HTERT RPE-1 (cell line): ENCODE results near the gene TMC8.

ENCODE experiments used
- in situ Hi-C: fragments of 300-500 bp; cut with MboI; formaldehyde crosslinking; loops from 4 replicates; pipeline ENCODE4 v1.14.3; 2020; ENCODE audit warnings: low sequenced_read_pairs

The TMC8 gene

GRCh38 chr17:78122216-78122930 lies 8.2 kb upstream of the TMC8 start:
- in situ Hi-C loops, result no loop called here

GRCh38 chr17:78122931-78123249 lies 7.7 kb upstream of the TMC8 start:
- in situ Hi-C loops, result no loop called here

- in situ Hi-C loops, result no loop called here
Observed at GRCh38 chr17:78123258-78123929, 7.2 kb upstream of the TMC8 start.

- in situ Hi-C loops, result no loop called here
Observed at GRCh38 chr17:78124081-78124835, 6.3 kb upstream of the TMC8 start.

GRCh38 chr17:78124836-78125137 lies 5.8 kb upstream of the TMC8 start:
- in situ Hi-C loops, result no loop called here

GRCh38 chr17:78125138-78125913 lies 5.2 kb upstream of the TMC8 start:
- in situ Hi-C loops, result no loop called here

- in situ Hi-C loops, result no loop called here
Observed at GRCh38 chr17:78125976-78126894, 4.3 kb upstream of the TMC8 start.

GRCh38 chr17:78126895-78127238 lies 3.7 kb upstream of the TMC8 start:
- in situ Hi-C loops, result no loop called here

- in situ Hi-C loops, result no loop called here
Observed at GRCh38 chr17:78127239-78127887, 3.2 kb upstream of the TMC8 start.

- in situ Hi-C loops, result no loop called here
Observed at GRCh38 chr17:78127888-78128550, 2.6 kb upstream of the TMC8 start.

- in situ Hi-C loops, result no loop called here
Observed at GRCh38 chr17:78128551-78129350, 1.8 kb upstream of the TMC8 start, which contains the start of gene TMC6. Gene TMC6 (minus strand): TSS chr17:78128755. CDS start chr17:78126832, 1,923 bp downstream.

- in situ Hi-C loops, result no loop called here
Observed at GRCh38 chr17:78129351-78130089, 1.1 kb upstream of the TMC8 start.

- in situ Hi-C loops, result no loop called here
Observed at GRCh38 chr17:78130090-78130436, 508 bp upstream of the TMC8 start.

- in situ Hi-C loops, result no loop called here
Observed at GRCh38 chr17:78131172-78132083, 857 bp downstream of the TMC8 start.

GRCh38 chr17:78132084-78132676 lies 1.6 kb downstream of the TMC8 start:
- in situ Hi-C loops, result no loop called here

- in situ Hi-C loops, result no loop called here
Observed at GRCh38 chr17:78132767-78133178, 2.2 kb downstream of the TMC8 start.
